HG03108 (cell line): ENCODE measurements around the gene NAPB.
A peak's percentile ranks its signal among the peaks of the same experiment; 100 is the strongest.

ENCODE experiments used
- ATAC-seq: cut with Tn5 transposase; IDR thresholded peaks from one replicate; pipeline ENCODE4 v1.9.1; 2021; ENCODE audit warnings: moderate library complexity; ENCODE audit not compliant: unreplicated experiment

NAPB gene

DNA sequence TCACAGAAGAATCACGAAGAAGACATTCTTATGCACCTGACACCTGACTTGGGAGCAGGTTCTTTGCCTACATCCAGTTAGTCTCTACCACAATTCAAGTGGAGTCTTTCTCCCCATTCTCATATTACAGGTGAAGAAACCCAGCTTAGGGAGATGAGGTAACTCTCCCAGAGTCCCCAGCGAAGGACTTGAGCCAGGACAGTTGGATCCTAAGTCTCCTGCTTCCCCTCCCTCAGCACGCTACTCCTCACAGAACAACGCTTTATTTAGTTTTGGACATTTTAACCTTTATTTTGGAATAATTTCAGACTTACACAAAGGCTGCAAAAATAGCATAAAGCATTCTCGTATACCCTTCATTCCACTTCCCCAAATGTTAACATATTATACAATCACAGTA lies 17.4 kb upstream of the NAPB start:
- no peak for ATAC-seq

DNA sequence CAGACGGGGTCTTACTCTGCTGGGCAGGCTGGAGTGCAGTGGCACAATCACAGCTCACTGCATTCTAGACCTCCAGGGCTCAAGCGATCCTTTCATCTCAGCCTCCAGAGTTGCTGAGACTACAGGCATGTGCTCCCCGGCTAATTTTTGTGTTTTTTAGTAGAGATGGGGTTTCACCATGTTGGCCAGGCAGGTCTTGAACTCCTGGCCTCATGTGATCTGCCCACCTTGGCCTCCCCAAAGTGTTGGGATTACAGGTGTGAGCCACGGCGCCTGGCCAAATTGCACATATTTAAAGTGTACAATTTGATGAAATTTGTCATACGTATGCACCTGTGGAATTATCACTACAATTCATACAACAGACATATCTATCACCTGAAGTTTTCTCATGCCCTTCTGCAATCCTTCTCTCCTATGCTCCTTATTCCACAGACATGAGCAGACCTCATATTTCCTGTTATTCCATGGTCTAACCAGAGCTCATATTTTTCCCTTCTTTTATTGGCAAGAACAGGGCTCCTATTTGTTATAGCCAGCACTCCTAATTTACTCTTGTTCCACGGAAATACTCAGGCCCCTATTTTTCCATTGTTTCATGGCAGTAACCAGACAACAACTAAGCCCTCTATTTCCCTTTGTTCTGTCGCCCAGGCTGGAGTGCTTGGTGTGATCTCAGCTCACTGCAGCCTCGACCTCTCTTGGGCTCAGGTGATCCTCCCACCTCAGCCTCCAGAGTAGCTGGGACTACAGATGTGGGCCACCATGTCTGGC lies 16.0 kb upstream of the NAPB start:
- no peak for ATAC-seq

DNA sequence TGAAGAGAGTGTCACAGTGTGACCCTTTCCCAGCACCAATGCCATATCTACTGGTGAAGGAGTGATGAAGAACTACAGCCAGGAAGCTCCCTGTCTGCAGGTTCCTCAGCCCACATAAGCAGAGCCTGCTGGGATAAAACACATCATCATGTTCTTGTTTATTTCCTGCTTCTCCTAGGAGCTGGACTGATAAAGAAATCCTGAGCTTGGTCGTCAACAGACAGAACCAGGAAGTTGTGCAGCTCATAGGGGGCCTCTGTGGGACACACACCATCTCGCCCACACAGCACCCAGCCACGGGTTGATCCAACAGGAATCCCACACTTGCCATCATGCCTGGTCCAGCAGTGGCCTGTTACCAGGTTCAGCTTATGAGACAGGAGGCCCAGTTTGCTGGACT lies 15.4 kb upstream of the NAPB start:
- no peak for ATAC-seq

DNA sequence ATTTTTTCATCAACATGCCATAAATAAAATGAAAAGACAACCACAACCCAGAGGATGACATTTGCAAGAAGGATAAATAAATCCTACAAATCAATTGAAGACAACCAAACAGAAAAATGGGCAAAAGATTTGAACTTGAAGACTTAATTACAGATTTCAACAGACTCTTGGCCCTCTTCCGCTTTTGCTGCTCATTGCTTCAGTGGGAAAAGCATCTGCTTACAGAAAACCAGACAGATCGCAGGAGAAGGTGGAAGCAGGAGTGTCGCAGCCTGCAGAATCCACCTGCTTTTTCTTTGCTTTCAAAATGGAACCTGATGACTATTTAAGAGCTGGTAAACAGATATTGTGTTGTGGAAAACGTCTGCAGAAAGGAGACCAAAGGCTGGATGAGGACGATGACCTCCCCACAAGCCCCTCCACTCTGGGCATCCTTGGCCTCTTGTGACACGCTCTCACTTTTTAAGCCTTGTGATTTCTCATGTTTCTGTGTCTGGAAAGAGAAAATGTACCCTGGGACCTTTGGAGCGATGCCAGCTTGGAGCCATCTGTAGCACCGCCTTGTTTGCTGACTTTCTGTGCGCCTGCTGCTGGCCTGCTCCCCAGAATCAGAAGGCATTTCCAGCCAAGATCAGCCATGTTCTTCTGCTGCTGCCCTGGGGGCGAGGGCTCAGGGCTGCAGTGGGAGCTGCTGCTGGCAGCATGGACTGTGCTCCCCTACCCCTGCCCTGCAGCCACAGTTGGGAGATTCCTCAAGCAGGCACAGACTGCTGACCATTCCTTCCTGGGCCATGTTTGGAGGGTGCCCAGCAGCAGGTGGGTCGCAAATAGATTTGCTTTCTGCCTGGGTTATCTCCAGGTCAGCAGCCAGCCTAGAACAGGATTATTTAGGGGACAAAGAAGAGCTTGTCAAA lies 14.6 kb upstream of the NAPB start:
- ATAC-seq: no peak

DNA sequence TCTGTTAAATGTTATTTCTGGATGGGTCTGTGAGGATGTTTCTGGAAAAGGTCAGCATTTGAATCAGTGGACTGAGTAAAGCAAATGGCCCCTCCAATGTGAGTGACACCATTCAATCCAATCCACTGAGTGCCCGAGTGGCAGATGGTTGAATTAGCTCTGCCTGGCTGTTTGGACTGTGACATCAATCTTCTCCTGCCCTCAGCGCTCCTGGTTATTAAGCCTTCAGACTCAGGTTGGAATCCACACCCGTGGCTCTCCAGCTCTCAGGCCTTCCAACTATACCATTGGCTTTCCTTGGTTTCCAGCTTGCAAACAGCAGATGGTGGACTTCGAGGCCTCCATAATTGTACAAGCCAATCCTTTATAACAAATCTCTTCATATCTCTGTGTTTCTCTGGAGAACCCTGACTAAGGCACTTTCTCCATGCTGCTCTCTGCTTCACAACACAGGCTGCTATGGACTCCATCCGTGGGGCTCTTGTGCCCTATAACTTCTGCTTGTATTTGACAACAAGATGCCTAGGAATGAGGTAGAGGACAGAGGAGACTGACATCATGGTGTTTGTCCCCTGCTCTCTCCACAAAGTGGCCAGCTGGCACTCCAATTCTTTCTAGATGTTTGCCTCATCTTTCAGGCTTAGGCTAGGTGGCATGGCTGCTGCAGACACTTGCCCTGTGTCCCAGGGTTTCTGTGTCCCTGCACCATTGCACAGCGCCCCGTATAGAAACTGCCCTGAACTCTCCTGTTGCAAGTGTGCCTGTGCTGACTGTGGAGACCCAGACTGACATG lies 13.4 kb upstream of the NAPB start:
- ATAC-seq: no peak

DNA sequence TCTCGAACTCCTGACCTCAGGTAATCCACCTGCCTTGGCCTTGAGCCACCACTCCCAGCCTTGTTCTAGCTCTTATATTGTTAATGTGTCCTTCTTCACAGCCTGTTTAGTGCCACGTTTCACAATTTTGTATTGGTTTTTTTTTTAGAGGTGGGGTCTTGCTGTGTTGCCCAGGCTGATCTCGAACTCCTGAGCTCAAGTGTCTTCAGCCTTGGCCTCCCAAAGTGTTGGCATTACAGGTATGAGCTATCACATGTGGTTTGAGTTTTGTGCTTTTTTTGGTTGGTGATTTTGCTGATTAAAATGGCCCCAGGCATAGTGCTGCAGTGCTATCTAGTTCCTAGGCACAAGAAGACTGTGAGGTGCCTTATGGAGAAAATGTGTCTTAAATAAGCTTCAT lies 12.3 kb upstream of the NAPB start:
- no peak for ATAC-seq

DNA sequence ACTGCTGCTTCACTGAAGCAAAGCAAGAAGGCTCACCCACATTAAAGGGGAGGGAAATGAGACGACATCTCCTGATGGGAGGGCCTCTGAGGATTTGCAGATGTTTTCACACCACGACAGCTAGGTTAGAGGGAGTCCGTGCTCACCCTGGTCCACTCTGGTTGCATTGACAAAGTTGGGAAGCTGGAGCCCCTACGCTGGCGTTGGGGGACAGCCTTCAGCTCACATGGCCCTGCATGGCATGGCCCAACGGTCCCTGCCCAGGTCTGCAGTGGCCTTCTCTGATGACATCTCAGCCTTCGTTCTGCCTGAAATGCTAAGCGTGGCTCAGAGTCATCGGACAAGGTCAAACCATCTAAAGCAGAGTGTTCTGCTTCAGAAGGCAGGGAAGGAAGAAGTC lies 3.8 kb upstream of the NAPB start:
- ATAC-seq: no peak

DNA sequence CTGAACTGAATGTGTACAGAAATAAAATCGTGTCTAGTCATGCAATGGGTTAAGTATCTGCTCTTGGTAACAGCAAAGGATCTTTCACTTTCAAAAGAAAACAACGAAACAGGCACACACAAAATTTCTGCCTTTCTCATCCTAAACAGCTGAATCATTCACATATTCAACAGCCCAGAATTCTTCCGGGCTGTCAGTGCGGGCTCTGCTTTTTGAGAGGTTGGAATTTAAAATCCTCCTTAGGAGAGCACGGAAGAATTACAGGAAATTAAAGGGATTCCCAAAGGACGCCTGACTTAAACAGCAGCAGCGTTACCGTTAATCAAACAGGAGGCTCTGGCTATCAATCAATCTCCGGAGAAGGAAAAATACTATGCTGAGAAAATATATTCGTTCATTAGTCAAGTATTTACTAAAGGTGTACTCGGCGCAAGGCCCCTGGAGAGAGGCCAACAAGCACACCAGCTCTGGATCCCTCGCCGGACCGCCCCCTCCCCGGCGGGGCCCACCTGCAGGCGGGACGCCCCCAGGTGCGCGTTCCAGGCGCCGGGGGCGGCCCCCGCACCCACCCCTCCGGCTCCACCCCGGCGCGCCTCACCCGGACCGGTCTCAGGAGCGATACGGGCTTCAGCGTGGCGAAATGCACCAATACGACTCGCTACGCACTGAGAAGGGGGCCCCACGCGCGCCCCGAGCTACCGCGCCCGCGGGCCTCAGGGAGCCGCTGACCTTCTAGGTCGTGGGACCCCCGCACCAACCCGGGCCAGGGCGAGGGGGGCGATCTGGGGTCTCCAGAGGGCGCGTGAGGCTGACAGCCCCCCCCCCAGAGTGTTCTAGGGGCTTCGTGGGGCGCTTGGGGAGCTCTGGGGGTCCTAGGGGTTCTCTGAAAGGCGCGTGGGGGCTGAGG lies 1.0 kb downstream of the NAPB start:
- ATAC-seq: peak; percentile 26

DNA sequence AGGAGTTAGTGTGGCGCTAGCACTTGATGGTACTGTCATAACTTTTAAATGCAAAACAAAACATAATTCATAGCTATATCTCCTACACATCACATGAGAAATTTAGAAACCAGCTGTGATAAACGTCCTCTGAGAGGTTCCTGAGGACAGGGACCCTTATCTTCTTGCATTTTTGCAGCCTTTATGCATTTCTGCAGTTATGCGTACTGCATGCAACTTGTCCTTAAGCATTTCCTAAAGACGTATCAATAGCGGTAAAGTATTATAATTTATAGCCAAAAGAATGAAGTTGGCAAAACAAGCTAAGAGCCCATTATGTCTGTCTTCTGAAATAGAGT lies 1.7 kb downstream of the NAPB start:
- no peak for ATAC-seq

DNA sequence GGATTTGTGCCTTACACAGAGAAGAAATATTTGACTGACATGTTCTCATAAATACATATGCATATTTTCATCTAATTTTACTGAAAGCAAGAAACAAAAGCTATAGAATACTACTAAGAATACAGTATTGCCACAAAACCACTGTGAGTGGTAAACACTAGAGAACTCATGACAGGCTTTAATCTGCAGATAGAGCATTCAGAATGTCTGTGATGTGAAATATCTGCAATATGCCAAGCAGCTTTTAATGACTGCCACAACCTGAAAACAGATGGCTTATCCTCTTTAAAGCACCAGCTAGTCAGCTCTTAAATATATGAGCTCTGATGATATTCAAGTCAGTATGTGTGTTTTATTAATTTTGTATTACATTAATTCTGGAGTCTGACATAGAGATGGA lies 3.4 kb downstream of the NAPB start:
- ATAC-seq: no peak

DNA sequence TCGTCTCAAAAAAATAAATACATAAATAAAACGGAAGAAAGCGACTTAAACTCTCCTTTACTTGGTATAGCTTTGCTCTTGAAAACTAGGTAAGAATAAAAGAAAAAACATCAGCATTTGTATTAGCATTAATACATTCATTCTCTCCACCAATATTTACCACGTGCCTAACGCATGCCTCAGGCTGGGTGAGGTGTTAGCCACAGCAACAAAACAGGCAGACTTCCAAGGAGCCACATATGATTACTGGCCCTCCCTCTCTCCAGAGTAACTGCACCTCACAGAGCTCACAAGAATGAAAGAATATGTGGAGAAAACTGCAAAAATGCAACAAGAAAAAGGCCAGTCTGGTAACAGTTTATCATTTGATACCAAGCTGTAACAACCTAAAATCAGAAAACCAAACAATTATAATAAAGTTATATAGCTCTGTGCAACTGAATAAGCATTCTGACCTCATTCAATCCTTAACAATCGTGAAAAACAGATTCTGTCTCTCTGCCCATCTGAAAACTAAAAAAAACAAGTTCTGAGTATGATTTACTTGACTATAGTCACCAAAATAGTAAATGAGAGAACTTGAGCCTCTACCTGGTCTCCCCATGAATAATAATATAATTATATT lies 5.2 kb downstream of the NAPB start:
- no peak for ATAC-seq

DNA sequence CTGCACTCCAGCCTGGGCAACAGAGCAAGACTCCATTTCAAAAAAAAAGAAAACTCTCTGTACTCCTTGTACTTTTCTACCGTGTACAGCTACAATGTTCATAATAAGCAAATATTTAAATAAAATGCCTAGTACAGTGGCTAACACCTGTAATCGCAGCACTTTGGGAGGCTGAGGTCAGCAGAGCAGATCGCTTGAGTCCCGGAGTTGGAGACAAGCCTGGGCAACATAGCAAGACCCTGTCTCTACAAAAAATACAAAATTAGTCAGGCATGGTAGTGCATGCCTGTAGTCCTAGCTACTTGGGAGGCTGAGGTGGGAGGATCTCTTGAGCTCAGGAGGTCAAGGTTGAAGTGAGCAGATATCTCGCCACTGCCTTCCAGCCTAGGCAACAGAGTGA lies 5.7 kb downstream of the NAPB start:
- no peak for ATAC-seq

DNA sequence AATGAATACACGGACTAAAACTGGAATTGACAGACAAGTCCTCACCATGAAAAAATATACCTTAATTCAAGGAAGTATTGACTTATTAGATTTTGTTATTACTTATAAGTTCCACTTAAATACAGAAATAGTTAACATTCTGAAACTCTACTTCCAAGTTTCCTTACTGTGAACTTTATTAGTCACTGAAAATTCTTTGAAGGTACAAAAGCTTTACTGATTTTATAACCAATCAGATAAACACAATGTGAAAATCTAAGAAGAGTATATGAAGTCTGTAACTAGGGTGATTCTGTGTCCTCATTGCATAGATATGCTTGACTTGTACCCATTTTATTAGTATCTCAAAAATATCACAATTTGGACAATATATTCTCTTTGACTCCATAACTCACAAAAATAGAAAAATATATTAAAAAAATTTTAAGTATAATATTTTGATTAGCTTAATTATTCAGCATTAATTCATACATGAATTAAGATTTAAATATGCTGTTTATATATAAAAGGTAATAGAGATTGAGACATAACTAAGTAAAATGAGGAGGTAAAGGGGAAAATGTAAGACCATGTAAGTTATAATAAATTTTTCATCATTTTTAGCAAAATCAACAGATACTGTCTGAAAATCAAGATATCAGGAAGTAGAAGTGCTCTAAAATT lies 6.6 kb downstream of the NAPB start:
- no peak for ATAC-seq

DNA sequence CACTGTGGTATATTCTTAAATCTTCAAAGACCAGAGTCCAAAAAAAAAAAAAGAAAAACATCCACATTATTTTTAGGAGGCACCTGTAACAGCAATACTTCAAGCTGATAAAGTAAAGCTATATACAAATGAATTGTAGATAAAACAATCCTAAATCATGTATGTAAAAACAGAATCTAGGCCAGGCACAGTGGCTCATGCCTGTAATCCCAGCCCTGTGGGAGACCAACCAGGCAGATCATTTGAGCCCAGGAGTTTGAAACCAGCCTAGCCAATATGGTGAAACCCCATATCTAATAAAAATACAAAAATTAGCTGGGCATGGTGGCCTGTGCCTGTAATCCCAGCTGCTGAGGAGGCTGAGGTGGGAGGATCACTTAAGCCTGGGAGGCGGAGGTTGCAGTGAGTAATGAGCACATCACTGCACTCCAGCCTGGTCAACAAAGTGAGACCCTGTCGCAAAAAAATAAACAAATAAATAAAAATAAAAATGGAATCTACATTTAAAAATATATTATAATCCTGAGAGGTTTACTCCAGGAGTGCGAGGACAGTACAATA lies 7.3 kb downstream of the NAPB start:
- ATAC-seq: no peak

DNA sequence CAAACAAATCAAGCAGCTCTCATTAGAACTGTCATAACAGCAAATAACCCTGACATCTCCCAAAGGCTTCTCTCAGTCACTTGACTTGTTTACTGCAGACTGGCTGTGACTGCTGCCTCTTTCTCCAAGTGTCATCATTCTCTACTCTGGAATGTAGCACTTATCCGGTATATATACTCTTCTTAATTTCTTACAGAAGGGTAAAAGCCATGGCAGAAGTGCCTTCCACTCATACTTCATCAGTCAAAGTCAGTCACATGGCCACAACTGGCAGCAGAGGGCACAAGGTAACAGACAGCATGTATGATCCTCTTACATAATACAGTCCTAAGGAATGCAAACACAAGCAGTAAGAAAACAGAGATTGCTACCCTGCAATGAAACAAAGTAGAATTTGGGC lies 9.3 kb downstream of the NAPB start:
- no peak for ATAC-seq

DNA sequence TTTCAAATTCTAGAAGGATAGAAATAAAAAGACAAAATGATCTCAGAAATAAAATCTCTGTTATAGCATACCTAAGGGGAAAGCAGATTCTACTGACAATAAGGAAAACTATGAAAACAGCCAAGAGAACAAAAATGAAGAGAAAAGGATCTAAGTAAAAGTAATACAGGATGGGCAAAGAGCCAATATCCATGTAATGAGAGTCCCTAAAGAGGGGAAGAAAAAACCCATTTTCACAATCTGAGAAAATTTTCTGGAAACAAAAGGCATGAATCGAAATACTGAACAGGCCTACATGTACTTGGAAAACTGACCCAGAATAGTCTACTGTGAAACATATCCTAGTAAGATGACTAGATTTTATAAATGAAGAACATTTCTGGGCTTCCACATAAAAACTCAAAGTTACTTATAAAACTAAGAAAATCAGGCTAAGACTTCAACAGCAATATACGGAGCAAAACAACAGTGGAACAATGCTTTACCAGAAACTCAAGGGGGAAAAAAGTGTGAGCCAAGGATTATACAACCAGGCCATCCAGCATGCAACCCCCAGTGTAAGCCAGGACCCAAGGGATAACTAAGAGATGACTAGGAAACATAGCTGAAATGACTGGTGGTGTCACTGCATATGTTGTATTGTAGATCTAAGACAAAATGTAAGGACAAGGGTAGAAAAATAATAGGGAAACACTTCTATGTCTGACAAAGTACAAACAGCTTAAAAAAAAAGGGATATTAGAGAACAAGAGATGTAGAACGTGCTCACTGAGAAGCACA lies 10.2 kb downstream of the NAPB start:
- ATAC-seq: no peak

DNA sequence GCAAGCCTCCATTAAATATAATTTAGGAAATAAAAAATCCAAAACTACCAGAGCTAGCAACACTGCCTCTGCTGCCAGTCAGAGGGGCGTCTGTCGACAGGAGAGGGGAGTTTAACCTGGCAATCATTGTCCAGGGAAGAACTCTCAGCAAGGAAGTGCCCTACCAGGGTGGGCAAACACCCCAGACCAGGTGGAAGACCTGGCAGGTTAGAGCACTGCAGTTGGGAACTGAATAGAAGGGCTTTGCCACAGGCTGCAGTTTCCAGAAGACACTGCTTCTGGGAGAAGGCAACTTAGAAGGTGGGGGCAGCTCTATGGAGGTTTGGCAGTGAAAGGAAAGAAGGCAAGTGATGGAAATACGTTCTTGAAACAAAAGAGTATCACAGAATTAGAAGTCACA lies 11.5 kb downstream of the NAPB start:
- ATAC-seq: no peak

DNA sequence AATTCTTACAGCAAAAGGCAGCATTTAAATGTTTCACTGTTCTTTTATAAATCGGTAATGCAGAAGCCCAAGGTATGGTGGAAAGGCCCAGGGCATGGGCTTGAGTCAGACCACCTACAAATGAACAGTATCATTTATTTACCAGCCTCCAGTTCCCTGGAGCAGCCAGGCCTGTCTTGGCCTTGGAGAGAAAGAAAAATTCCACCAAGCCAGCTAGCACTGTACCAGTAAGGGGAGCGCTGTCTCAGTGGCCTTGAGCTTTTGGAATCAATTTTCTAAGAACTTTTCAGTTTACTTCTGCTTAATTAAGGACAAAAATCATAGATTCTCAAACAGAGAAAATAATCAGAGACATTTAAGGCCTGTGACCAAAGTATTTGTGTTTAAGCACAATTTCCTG lies 12.3 kb downstream of the NAPB start:
- ATAC-seq: no peak
